SKM-1 (cell line): ENCODE data around the gene PTPN7.
"Not testable (repeated sequence)": the region's sequence is repeated elsewhere in the genome, so short reads cannot be mapped to it uniquely, and the experiment has no call there.

Experiments
- DNase-seq: peaks from one replicate; lab custom pipeline; 2025; ENCODE audit not compliant: unreplicated experiment; lab: John Stamatoyannopoulos, UW

Gene PTPN7

GRCh38 chr1:202160377-202160940 is at the start of gene PTPN7:
TSS of gene PTPN7 (minus strand) at chr1:202160602. CDS start at chr1:202159402, 1,200 bp downstream.
- DNase-seq: peak; percentile 42

- no peak for DNase-seq
These were observed 48.0 kb upstream of the PTPN7 start for GRCh38 chr1:202208351-202208857.

- no peak for DNase-seq
These were observed 46.9 kb upstream of the PTPN7 start for GRCh38 chr1:202207292-202207691.

- no peak for DNase-seq
These were observed 45.3 kb upstream of the PTPN7 start for GRCh38 chr1:202205523-202206190.

GRCh38 chr1:202204065-202204464 is 43.7 kb upstream of the PTPN7 start:
- no peak for DNase-seq

GRCh38 chr1:202203238-202204039 is 43.0 kb upstream of the PTPN7 start:
- DNase-seq: no peak

GRCh38 chr1:202202500-202203168 is 42.2 kb upstream of the PTPN7 start:
- no peak for DNase-seq

- no peak for DNase-seq
These were observed 41.6 kb upstream of the PTPN7 start for GRCh38 chr1:202201971-202202370.

- DNase-seq: no peak
These were observed 40.9 kb upstream of the PTPN7 start for GRCh38 chr1:202201266-202201665.

- no peak for DNase-seq
These were observed 40.3 kb upstream of the PTPN7 start for GRCh38 chr1:202200669-202201068.

- no peak for DNase-seq
These were observed 39.7 kb upstream of the PTPN7 start for GRCh38 chr1:202200112-202200548.

- no peak for DNase-seq
These were observed 38.9 kb upstream of the PTPN7 start for GRCh38 chr1:202199040-202199889.

- DNase-seq: no peak
These were observed 37.9 kb upstream of the PTPN7 start for GRCh38 chr1:202198366-202198724.

- no peak for DNase-seq
These were observed 37.4 kb upstream of the PTPN7 start for GRCh38 chr1:202197653-202198365.

GRCh38 chr1:202194328-202194648 is 33.9 kb upstream of the PTPN7 start:
- DNase-seq: no peak

- DNase-seq: no peak
These were observed 33.4 kb upstream of the PTPN7 start, which contains the start of gene LGR6 for GRCh38 chr1:202193614-202194327. TSS of gene LGR6 (plus strand) at chr1:202193799. CDS start at chr1:202193990, 191 bp downstream.

- no peak for DNase-seq
These were observed 32.6 kb upstream of the PTPN7 start for GRCh38 chr1:202192770-202193613.

- DNase-seq: not testable (repeated sequence)
These were observed 31.0 kb upstream of the PTPN7 start for GRCh38 chr1:202191391-202191790.
